ENCODE results near the gene MBD6.

- no peak for TF ChIP-seq USF2 (IDR thresholded peaks at IDR 0.05; ENCODE audit: low read depth, low read length)
- no peak for TF ChIP-seq USF2 (CRISPR knock-in tag; IDR thresholded peaks at IDR 0.05; ENCODE audit: borderline replicate concordance)
- TF ChIP-seq MATR3 (CRISPR knock-in tag; IDR thresholded peaks at IDR 0.05): no peak
- TF ChIP-seq KLF13 (CRISPR knock-in tag; IDR thresholded peaks at IDR 0.05): no peak
- no peak for TF ChIP-seq MAFK (conservative IDR thresholded peaks at IDR 0.05 in 1 of 2, IDR thresholded peaks at IDR 0.05 in 1 of 2; ENCODE audit: low read length in 2 of 2)
- no peak for TF ChIP-seq HOMEZ (CRISPR knock-in tag; IDR thresholded peaks at IDR 0.05; ENCODE audit: low read depth)
- no peak for TF ChIP-seq ZBED4 (CRISPR knock-in tag; IDR thresholded peaks at IDR 0.05; ENCODE audit: borderline replicate concordance)
- no peak for TF ChIP-seq MAFF (IDR thresholded peaks at IDR 0.05; ENCODE audit: low read depth, low read length)
- TF ChIP-seq ARNTL (CRISPR knock-in tag; IDR thresholded peaks at IDR 0.05): no peak
- TF ChIP-seq KLF9 (CRISPR knock-in tag; IDR thresholded peaks at IDR 0.05; ENCODE audit: low read depth): no peak
- TF ChIP-seq CTCF (CRISPR knock-in tag; IDR thresholded peaks at IDR 0.05): no peak
These were observed 49.5 kb downstream of the MBD6 start for GRCh38 chr12:57571926-57572762.

Measured in HepG2 (cell line).